Osteoblast (primary cell): ENCODE measurements around the gene PGS1. TPM values are rescaled to one million over a fixed set of nuclear protein-coding genes. Genes with fewer than 3 reads are reported as not detected.
A peak's percentile ranks its signal among the peaks of the same experiment; 100 is the strongest.

Source experiments
- DNase-seq: peaks from one replicate; pipeline ENCODE4 v3.0.0; 2011; ENCODE audit warnings: low spot score, mixed read lengths; ENCODE audit not compliant: insufficient read length; ENCODE audit errors: missing footprints
- H2AFZ ChIP-seq: 2 replicates; pipeline ENCODE4 v1.6.0; 2011; ENCODE audit warnings: mild to moderate bottlenecking, low read length
- H3K27ac ChIP-seq: 2 replicates; pipeline ENCODE4 v1.5.1; 2011; ENCODE audit warnings: mild to moderate bottlenecking, low read depth, low read length, moderate library complexity
- H3K27me3 ChIP-seq: 2 replicates; pipeline ENCODE4 v1.6.0; 2012; ENCODE audit warnings: mild to moderate bottlenecking, control low read depth, inconsistent platforms, low read length, moderate library complexity; ENCODE audit not compliant: insufficient read depth
- H3K36me3 ChIP-seq: 2 replicates; pipeline ENCODE4 v1.5.1; 2011; ENCODE audit warnings: mild to moderate bottlenecking, low read length, control low read depth, moderate library complexity; ENCODE audit not compliant: insufficient read depth
- H3K4me1 ChIP-seq: 2 replicates; pipeline ENCODE4 v1.5.1; 2011; ENCODE audit warnings: mild to moderate bottlenecking, low read length, control low read depth, moderate library complexity; ENCODE audit not compliant: insufficient read depth
- H3K4me2 ChIP-seq: 2 replicates; pipeline ENCODE4 v1.6.0; 2011; ENCODE audit warnings: mild to moderate bottlenecking, low read length; ENCODE audit not compliant: insufficient read depth
- H3K4me3 ChIP-seq: fragments of 200-600 bp; sonication (generic); 3 replicates; pipeline ENCODE4 v1.5.1; 2012; ENCODE audit warnings: mild to moderate bottlenecking, low read length, inconsistent platforms; ENCODE audit not compliant: insufficient read depth
- H3K79me2 ChIP-seq: 2 replicates; pipeline ENCODE4 v1.6.0; 2012; ENCODE audit warnings: mild to moderate bottlenecking, low read length, control low read depth, inconsistent platforms; ENCODE audit not compliant: insufficient read depth
- H3K9me3 ChIP-seq: 2 replicates; pipeline ENCODE4 v1.5.1; 2011; ENCODE audit warnings: low read depth, low read length, control low read depth
- H4K20me1 ChIP-seq: 2 replicates; pipeline ENCODE4 v1.6.0; 2012; ENCODE audit warnings: mild to moderate bottlenecking, low read length, control low read depth; ENCODE audit not compliant: insufficient read depth
- total RNA-seq: library from RNA; depleted of rRNA; stranded (reverse); fragments of >200 nt; gene quantifications from 2 replicates; pipeline ENCODE4 v1.2.3, GENCODE V29; 2012
- TF ChIP-seq, protein P1 (sequence below): IDR thresholded peaks from 2 replicates; pipeline ENCODE4 v1.5.1; 2011; ENCODE audit warnings: mild to moderate bottlenecking, low read depth, low read length, moderate library complexity; ENCODE audit errors: extremely low read depth

Gene PGS1
- total RNA-seq, 1 donor, result 34.4 TPM

DNA sequence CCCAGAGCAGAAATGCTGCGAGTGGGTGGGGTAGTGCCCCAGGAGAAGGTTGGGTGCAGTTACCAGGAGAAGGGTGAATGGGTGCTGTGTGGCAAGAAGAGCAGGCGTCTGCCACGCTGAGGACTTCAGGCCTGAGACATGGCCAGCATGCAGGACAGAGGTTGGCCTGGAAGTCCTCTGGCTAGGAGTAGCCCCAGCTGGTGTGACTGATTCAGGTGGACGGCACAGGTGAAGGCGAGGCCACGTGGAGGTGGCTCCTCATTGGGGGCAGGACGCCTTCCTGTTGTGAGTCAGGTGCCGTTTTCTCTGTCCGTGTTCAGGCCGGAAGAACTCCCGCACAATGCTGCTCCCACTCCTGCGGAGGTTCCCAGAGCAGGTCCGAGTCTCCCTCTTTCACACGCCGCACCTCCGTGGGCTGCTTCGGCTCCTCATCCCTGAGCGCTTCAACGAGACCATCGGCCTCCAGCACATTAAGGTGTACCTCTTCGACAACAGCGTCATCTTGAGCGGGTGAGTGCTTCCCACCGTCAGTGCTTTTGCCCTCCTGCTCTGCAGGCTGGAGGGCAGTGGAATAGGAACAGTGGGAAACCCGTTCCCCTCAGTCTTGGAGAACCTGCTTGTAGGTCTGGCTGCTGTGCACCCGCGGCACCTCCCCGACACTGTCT lies 20.7 kb downstream of the PGS1 start:
- peaks cover 26% of the 10 kb centered on the region for H4K20me1 ChIP-seq
- DNase-seq, result peak; percentile 43
- H3K36me3 ChIP-seq, result peaks cover 68% of the 10 kb centered on the region
- peak overlapping the region; percentile 83 for H3K27ac ChIP-seq
- peaks cover 33% of the 10 kb centered on the region for H3K4me1 ChIP-seq
- H3K4me3 ChIP-seq, result no peak overlapping the region
- no peak overlapping the region for H3K4me2 ChIP-seq
- TF ChIP-seq, protein P1, sequence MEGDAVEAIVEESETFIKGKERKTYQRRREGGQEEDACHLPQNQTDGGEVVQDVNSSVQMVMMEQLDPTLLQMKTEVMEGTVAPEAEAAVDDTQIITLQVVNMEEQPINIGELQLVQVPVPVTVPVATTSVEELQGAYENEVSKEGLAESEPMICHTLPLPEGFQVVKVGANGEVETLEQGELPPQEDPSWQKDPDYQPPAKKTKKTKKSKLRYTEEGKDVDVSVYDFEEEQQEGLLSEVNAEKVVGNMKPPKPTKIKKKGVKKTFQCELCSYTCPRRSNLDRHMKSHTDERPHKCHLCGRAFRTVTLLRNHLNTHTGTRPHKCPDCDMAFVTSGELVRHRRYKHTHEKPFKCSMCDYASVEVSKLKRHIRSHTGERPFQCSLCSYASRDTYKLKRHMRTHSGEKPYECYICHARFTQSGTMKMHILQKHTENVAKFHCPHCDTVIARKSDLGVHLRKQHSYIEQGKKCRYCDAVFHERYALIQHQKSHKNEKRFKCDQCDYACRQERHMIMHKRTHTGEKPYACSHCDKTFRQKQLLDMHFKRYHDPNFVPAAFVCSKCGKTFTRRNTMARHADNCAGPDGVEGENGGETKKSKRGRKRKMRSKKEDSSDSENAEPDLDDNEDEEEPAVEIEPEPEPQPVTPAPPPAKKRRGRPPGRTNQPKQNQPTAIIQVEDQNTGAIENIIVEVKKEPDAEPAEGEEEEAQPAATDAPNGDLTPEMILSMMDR, result no peak
- peaks cover 64% of the 10 kb centered on the region for H3K79me2 ChIP-seq
- no peaks in the 10 kb centered on the region for H3K9me3 ChIP-seq
- no peak overlapping the region for H2AFZ ChIP-seq
- H3K27me3 ChIP-seq, result no peaks in the 10 kb centered on the region

- Histone ChIP-seq H3K4me3 (no peak overlapping the region), H2AFZ (no peak overlapping the region), H3K27ac (peak overlapping the region; percentile 17), H3K4me1 (peaks cover 33% of the 10 kb centered on the region), H3K4me2 (no peak overlapping the region), H3K9me3 (no peaks in the 10 kb centered on the region), H3K27me3 (no peaks in the 10 kb centered on the region), H3K79me2 (peaks cover 65% of the 10 kb centered on the region), H3K36me3 (peaks cover 70% of the 10 kb centered on the region), H4K20me1 (peaks cover 24% of the 10 kb centered on the region)
- TF ChIP-seq, protein P1, result no peak
- peak; percentile 32 for DNase-seq
Measured at GRCh38 chr17:78399693-78400144, 21.3 kb downstream of the PGS1 start.

- H2AFZ ChIP-seq, result no peak overlapping the region
- H3K4me3 ChIP-seq, result no peak overlapping the region
- peaks cover 63% of the 10 kb centered on the region for H3K79me2 ChIP-seq
- peaks cover 38% of the 10 kb centered on the region for H3K4me1 ChIP-seq
- no peaks in the 10 kb centered on the region for H3K9me3 ChIP-seq
- TF ChIP-seq, protein P1, result no peak
- H4K20me1 ChIP-seq, result peaks cover 29% of the 10 kb centered on the region
- H3K4me2 ChIP-seq, result no peak overlapping the region
- H3K27ac ChIP-seq, result peak overlapping the region; percentile 36
- peak; percentile 72 for DNase-seq
- H3K36me3 ChIP-seq, result peaks cover 67% of the 10 kb centered on the region
- H3K27me3 ChIP-seq, result no peaks in the 10 kb centered on the region
Measured at GRCh38 chr17:78400581-78401240, 22.3 kb downstream of the PGS1 start.

DNA sequence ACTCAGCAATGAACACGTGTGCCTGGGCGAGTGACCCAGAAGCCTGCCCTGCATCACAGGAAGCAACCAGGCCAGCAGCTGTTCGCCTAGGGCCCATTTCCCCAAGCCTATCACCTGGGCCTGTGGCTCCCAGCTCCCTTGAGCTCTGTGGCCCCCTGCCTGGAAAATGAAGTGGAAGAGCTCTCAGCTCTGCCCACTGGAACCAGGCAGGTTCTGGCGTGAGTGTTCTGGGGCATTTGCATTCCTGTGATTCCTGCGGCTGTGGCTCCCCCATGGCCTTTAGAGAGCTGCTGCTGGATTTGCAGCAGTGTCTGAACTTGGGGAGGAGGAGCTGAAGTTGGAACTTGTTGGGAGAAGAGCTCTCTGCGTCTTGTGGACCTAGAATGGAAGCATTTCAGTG lies 22.8 kb downstream of the PGS1 start:
- DNase-seq, result peak; percentile 81
- Histone ChIP-seq H2AFZ (no peak overlapping the region), H3K27ac (peak overlapping the region; percentile 36), H3K79me2 (peaks cover 60% of the 10 kb centered on the region), H3K4me1 (peaks cover 38% of the 10 kb centered on the region), H4K20me1 (peaks cover 30% of the 10 kb centered on the region), H3K9me3 (no peaks in the 10 kb centered on the region), H3K36me3 (peaks cover 67% of the 10 kb centered on the region), H3K4me2 (no peak overlapping the region), H3K27me3 (no peaks in the 10 kb centered on the region), H3K4me3 (no peak overlapping the region)
- TF ChIP-seq, protein P1, result no peak
